ENCODE data around the gene LUC7L.

DNA sequence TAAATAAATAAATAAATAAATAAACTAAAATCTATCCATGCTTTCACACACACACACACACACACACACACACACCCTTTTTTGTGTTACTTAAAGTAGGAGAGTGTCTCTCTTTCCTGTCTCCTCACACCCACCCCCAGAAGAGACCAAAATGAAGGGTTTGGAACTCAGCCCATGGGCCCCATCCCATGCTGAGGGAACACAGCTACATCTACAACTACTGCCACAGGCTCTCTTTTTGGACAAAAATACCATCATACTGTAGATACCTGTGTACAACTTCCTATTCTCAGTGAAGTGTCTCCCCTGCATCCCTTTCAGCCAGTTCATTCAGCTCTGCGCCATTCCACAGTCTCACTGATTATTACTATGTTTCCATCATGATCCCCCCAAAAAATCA is 58.5 kb downstream of the LUC7L start:
- no peak for TF ChIP-seq CTCF (IDR thresholded peaks at IDR 0.05; ENCODE audit: borderline replicate concordance, extremely low read depth, low read length, poor library complexity, severe bottlenecking)
- no peak for TF ChIP-seq EZH2 (IDR thresholded peaks at IDR 0.05; ENCODE audit: borderline replicate concordance, low read depth, low read length, severe bottlenecking)

Data from DND-41 (cell line).